Activated B cell treated with CpG ODN at 0.5 μM for 24 hours (primary cell): ENCODE data around the gene PIM2. TPM values are rescaled to one million over a fixed set of nuclear protein-coding genes. Genes with fewer than 3 reads are reported as not detected.

Experiments
- ATAC-seq: fragments of 200-7000 bp; cut with Tn5 transposase; one replicate; pipeline ENCODE4 v1.10.0; 2021; ENCODE audit warnings: low read depth, mild to moderate bottlenecking, moderate library complexity
- CTCF ChIA-PET: fragments of 350-600 bp; sonication (Branson Sonifier 250); formaldehyde crosslinking; loops from one replicate; lab custom pipeline; 2021; ENCODE audit warnings: antibody characterized with exemption; lab: Charles Lee
- POLR2A ChIA-PET: fragments of 350-600 bp; sonication (Branson Sonifier 250); formaldehyde crosslinking; loops from one replicate; lab custom pipeline; 2021; ENCODE audit warnings: antibody characterized with exemption; lab: Charles Lee
- DNase-seq: peaks from one replicate; pipeline ENCODE4 v3.0.0; 2022
- H3K27ac Mint-ChIP-seq: one replicate; pipeline ENCODE4 v1.8.0; 2020; ENCODE audit warnings: mixed read lengths
- H3K27me3 Mint-ChIP-seq: one replicate; pipeline ENCODE4 v1.8.0; 2021; ENCODE audit warnings: mixed read lengths
- H3K36me3 Mint-ChIP-seq: one replicate; pipeline ENCODE4 v1.8.0; 2021; ENCODE audit warnings: low read depth, mixed read lengths
- H3K4me1 Mint-ChIP-seq: one replicate; pipeline ENCODE4 v1.8.0; 2021; ENCODE audit warnings: mixed read lengths
- H3K4me3 Mint-ChIP-seq: one replicate; pipeline ENCODE4 v1.8.0; 2020; ENCODE audit warnings: mild to moderate bottlenecking, mixed read lengths
- H3K9me3 Mint-ChIP-seq: one replicate; pipeline ENCODE4 v1.8.0; 2020; ENCODE audit warnings: mixed read lengths
- intact Hi-C: fragments of 100-400 bp; cut with micrococcal nuclease; formaldehyde crosslinking; loops from one replicate; pipeline ENCODE4 v1.15.1; 2024
- total RNA-seq: library from RNA; stranded (reverse); gene quantifications from 2 replicates; pipeline ENCODE4 v1.2.3, GENCODE V29; 2022
- TF ChIP-seq, protein P1 (sequence below): fragments of 200-600 bp; IDR thresholded peaks from one replicate; pipeline ENCODE4 v1.8.0; 2022; ENCODE audit warnings: antibody characterized with exemption, mild to moderate bottlenecking

Gene PIM2
- total RNA-seq, 1 donor from 2014 or later = 351 TPM

DNA sequence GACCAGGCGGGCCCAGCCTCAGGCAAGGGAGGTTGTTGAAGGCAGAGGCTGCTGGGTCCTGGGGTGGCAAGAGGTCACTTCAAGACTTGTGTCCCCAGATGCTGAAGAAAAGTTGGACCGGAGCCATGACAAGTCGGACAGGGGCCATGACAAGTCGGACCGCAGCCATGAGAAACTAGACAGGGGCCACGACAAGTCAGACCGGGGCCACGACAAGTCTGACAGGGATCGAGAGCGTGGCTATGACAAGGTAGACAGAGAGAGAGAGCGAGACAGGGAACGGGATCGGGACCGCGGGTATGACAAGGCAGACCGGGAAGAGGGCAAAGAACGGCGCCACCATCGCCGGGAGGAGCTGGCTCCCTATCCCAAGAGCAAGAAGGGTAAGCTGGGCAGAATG is 16.7 kb downstream of the PIM2 start:
- ChIA-PET CTCF (no interaction called here), POLR2A (interaction anchor here (2.0 kb wide), 1 partner anchor 10 kb away, joined by 12 read pairs; the partner anchor contains the start of gene SLC35A2)
- ATAC-seq (no peak), DNase-seq (no peak)
- Mint-ChIP-seq H3K4me1 (peaks cover 13% of the 10 kb centered on the region), H3K4me3 (no peak overlapping the region), H3K36me3 (peaks cover 54% of the 10 kb centered on the region), H3K9me3 (no peaks in the 10 kb centered on the region), H3K27me3 (no peaks in the 10 kb centered on the region), H3K27ac (no peak overlapping the region)
- intact Hi-C loops = no loop called here
- TF ChIP-seq, protein P1, sequence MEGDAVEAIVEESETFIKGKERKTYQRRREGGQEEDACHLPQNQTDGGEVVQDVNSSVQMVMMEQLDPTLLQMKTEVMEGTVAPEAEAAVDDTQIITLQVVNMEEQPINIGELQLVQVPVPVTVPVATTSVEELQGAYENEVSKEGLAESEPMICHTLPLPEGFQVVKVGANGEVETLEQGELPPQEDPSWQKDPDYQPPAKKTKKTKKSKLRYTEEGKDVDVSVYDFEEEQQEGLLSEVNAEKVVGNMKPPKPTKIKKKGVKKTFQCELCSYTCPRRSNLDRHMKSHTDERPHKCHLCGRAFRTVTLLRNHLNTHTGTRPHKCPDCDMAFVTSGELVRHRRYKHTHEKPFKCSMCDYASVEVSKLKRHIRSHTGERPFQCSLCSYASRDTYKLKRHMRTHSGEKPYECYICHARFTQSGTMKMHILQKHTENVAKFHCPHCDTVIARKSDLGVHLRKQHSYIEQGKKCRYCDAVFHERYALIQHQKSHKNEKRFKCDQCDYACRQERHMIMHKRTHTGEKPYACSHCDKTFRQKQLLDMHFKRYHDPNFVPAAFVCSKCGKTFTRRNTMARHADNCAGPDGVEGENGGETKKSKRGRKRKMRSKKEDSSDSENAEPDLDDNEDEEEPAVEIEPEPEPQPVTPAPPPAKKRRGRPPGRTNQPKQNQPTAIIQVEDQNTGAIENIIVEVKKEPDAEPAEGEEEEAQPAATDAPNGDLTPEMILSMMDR = no peak

DNA sequence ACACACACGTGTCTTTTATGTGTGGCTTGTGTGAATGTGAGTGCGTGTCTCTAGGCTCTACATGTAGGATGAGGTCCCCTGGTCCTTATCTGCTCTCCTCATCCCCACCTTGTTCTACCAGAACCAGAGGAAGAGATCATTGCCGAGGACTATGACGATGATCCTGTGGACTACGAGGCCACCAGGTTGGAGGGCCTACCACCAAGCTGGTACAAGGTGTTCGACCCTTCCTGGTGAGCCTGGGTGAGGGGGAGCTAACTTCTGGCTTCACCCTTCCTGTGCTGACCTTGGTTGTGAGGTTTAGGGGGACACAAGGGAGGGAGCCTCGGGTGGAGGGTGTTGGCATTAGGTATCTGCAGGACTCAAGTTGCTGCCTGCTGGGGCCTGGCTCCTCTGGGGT is 17.8 kb downstream of the PIM2 start:
- H3K27me3 Mint-ChIP-seq = no peaks in the 10 kb centered on the region
- TF ChIP-seq, protein P1 = no peak
- no peaks in the 10 kb centered on the region for H3K9me3 Mint-ChIP-seq
- ATAC-seq (no peak), DNase-seq (no peak)
- H3K4me1 Mint-ChIP-seq = peaks cover 23% of the 10 kb centered on the region
- H3K36me3 Mint-ChIP-seq = peaks cover 58% of the 10 kb centered on the region
- intact Hi-C loops = no loop called here
- no peak overlapping the region for H3K27ac Mint-ChIP-seq
- POLR2A ChIA-PET = interaction anchor here (0.6 kb wide), 3 partner anchors 11 to 51 kb away, joined by 3 read pairs; partner anchors contain the start of gene SLC35A2
- CTCF ChIA-PET = no interaction called here
- no peak overlapping the region for H3K4me3 Mint-ChIP-seq

- intact Hi-C loops = no loop called here
- ChIA-PET POLR2A (interaction anchor here (0.7 to 3.7 kb wide), 3 partner anchors 40 to 251 kb away, joined by 3 to 65 read pairs (median 4); no protein-coding TSS in a partner anchor), CTCF (no interaction called here)
- Mint-ChIP-seq H3K4me3 (no peak overlapping the region), H3K27ac (peak overlapping the region; percentile 18), H3K4me1 (peaks cover 29% of the 10 kb centered on the region), H3K36me3 (peaks cover 51% of the 10 kb centered on the region), H3K27me3 (no peaks in the 10 kb centered on the region), H3K9me3 (no peaks in the 10 kb centered on the region)
- no peak for DNase-seq
- ATAC-seq = no peak
- TF ChIP-seq, protein P1 = no peak
These were observed 19.8 kb downstream of the PIM2 start for GRCh38 chrX:48899078-48899410.

GRCh38 chrX:48897625-48898306 is 21.1 kb downstream of the PIM2 start, which contains the start of the genes PQBP1 and TIMM17B:
PQBP1 (plus strand) TSS chrX:48897930; CDS start chrX:48898510, 580 bp downstream.
TIMM17B (minus strand) TSS chrX:48897768; CDS start chrX:48897749, 19 bp downstream.
- H3K27me3 Mint-ChIP-seq = no peaks in the 10 kb centered on the region
- peak; percentile 73 for DNase-seq
- peaks cover 29% of the 10 kb centered on the region for H3K4me1 Mint-ChIP-seq
- intact Hi-C loops = loop anchor here (1.0 to 2.0 kb wide), 8 partner anchors 14 to 161 kb away; partner anchors contain the start of genes GRIPAP1, PIM2, SLC35A2 and TFE3
- H3K9me3 Mint-ChIP-seq = no peaks in the 10 kb centered on the region
- ChIA-PET CTCF (interaction anchor here (0.9 to 1.3 kb wide), 2 partner anchors 40 to 258 kb away, joined by 3 to 8 read pairs; no protein-coding TSS in a partner anchor), POLR2A (interaction anchor here (0.6 to 3.7 kb wide), 22 partner anchors 10 to 1680 kb away, joined by 3 to 65 read pairs (median 6); partner anchors contain the start of genes CDK16, GRIPAP1, HDAC6 and OTUD5)
- ATAC-seq = peak; percentile 86
- H3K27ac Mint-ChIP-seq = peak within 1 kb of the TSS; percentile 97
- peaks cover 46% of the 10 kb centered on the region for H3K36me3 Mint-ChIP-seq
- TF ChIP-seq, protein P1 = no peak
- peak within 1 kb of the TSS; percentile 94 for H3K4me3 Mint-ChIP-seq

GRCh38 chrX:48897157-48897624 is 21.6 kb downstream of the PIM2 start:
- Mint-ChIP-seq H3K9me3 (no peaks in the 10 kb centered on the region), H3K27ac (peak overlapping the region; percentile 97), H3K4me3 (peak overlapping the region; percentile 94), H3K36me3 (peaks cover 41% of the 10 kb centered on the region), H3K27me3 (no peaks in the 10 kb centered on the region), H3K4me1 (peaks cover 29% of the 10 kb centered on the region)
- ChIA-PET CTCF (interaction anchor here (1.0 to 1.3 kb wide), 2 partner anchors 40 to 49 kb away, joined by 3 to 8 read pairs; no protein-coding TSS in a partner anchor), POLR2A (interaction anchor here (0.6 to 3.7 kb wide), 20 partner anchors 11 to 1679 kb away, joined by 3 to 65 read pairs (median 6); partner anchors contain the start of genes CDK16, GRIPAP1, HDAC6 and OTUD5)
- TF ChIP-seq, protein P1 = no peak
- no peak for DNase-seq
- ATAC-seq = peak; percentile 3
- intact Hi-C loops = loop anchor here (1.0 to 2.0 kb wide), 8 partner anchors 14 to 160 kb away; partner anchors contain the start of genes GRIPAP1, PIM2, SLC35A2 and TFE3
